NCI-H524 treated with DMSO at 0.1 percent for 48 hours (cell line): ENCODE data around the gene MACROD2.

ENCODE experiments used
- DNase-seq: peaks from one replicate; lab custom pipeline; 2025; lab: John Stamatoyannopoulos, UW

The MACROD2 gene

DNA sequence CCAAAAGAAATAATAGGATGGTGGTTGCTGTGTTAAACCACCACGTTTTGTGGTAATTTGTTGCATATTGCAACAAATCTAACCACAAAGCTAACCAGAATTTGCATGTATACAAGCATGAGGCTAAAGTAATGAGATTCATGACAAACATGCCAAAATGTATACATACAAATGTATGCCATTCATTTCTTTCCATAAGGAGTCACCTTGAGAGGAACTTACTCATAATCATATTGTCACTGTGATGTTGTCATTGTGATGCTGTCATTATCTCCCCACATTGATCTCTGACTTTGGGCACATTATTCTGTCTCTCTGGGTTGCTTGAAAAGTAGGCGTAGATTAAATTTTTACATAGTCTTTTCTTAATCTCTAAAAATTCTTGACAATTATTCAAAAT is 1228.9 kb downstream of the MACROD2 start:
- no peak for DNase-seq

DNA sequence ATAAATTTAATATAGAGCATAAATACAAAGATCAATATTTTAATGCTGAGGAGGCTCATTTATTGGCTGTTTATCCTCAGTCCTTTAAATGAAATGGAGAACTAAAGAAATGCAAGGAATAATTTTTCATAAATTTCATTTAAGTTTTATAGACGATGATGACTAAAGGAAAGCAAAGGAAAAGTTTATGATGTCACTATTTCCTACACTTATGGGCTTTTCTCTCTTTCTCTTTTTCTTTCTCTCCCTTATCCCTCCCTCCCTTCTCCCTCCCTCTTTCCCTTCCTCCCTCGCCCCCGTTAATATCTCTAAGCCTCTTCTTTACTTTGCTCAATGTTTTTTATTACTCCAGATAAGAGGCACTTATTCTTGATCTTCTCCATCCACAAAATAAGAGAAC is 1231.8 kb downstream of the MACROD2 start:
- no peak for DNase-seq

DNA sequence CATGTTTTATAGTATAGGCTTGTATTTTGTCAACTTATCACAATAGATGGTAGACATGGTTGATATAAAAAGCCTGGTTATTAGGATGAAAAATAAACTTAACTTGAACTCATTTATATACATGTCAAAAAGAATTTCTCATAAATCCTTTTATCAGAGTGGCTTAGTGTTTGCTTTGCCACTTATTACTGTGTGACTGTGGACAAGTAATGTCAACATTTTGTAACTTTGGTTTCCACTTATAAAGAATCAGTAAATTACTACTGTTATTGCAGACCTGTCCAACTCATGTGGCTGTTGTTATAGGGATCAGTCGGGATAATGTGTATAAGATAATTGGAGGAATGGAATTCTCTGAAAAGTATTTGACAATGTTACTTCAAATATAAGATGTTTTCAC is 1236.9 kb downstream of the MACROD2 start:
- no peak for DNase-seq

DNA sequence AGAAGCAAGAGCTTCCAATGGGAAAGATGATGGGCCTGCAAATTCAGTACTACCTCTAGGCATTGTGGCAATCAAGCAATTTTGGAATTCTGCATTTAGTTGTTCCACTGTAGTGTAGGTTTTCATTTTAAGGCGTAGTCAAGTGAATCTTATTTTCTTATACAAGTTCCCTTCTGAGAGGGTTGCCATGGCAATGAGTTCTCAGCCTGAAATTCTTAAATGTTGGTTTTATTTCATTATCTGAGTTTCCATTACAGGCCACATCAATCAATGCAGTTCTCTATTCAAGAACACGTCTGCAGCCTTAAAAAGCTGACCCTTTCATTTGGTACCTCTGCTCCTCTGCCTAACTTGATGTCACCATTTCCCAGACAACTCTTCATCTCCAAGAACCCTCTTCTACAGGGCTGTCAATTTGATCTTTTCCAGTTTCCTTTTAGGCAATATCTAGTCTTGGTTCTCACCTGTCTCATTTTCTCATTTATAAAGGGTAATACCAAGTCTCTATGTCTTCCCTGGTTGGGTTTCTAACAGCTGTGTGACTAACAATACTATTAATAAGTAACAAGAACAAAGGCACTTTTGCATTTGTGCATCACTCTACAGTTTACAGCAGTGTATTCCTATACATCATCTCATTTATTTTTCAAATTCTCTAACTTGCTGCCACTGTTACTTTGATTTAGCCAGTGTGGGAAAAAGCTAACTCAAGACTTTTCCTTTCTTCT is 1240.3 kb downstream of the MACROD2 start:
- DNase-seq: no peak

DNA sequence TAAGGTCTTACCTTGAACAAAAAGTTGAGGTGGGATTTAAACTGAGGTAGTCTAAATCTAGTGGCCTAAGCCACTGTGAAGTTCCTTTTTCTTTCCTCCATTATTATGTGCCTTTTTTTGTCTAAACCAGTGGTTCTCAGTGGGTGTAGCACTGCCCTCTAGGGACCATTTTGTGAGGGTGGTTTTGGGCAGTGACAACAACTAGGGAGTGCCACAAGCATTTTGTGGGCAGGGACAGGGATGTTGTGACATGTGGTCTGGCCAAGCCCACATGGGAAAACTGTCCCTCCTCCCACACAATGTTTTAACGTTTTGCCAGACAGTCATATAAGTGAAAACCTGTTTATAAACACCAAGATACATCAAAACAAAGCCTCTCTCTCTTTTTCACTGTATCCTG is 1241.5 kb downstream of the MACROD2 start:
- DNase-seq: no peak

DNA sequence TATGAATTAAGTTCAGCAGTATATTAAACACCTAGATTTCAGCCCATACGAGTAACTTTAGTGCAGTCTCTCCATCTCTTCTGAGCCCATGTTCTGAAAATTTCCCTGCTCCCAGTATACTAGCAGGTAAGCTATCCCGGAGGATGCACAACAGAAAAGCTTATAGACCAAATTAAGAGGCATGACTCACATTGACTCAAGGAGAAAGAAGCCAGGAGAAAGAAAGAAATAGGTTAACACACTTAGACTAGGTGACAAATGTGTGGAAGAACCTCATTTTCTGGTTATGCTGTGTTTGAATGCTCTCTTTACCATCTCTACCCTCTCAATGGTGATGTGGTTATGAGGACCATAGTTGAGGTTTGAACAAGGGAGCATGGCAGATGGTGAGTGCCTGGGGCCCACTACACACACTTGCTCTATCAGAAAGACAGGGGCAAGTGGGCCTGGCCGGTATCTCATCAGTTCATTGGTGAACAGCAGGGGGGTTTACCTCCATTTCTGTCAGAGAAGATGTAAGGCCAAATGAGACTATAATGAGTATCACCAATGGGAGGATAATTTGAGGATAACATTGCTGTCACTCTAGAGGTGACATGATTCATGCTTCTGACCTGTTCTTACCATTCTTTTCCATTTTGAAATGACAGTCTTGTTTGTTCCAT is 1244.4 kb downstream of the MACROD2 start:
- no peak for DNase-seq

DNA sequence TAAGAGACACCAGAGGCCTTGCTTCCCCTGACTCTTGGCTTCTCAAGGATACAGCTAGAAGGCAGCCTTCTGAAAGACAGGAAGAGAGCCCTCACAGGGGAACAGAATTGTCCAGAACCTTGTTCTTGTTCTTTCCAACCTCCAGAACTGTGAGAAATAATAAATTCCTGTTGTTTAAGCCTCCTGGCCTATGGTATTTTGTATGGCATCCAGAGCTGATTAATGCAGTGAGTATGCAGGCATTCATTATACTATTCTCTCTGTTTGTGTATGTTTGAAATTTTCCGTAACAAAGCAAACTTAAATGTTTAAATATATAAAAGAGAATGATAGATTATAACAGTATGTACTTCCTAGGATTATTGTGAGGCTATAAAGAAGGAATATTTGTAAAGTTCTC is 1245.5 kb downstream of the MACROD2 start:
- no peak for DNase-seq

DNA sequence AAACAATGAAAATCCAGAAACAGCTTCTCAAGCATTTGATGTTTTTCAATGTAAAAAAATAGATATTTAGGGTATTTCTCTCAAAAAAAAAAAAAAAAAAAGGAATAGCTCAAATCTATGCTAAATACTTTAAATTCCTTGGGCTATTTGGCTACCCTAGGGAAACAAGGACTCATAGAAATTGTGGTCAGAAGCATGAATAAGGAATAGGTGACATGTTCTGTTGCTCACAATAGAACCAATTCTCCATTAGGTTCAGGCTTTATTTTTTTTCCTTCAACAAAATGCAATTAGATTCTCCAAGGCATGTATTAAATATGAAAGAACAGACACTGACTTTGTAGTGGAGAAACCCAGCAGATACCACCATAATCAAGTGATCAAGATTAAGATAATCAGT is 1246.4 kb downstream of the MACROD2 start:
- no peak for DNase-seq

DNA sequence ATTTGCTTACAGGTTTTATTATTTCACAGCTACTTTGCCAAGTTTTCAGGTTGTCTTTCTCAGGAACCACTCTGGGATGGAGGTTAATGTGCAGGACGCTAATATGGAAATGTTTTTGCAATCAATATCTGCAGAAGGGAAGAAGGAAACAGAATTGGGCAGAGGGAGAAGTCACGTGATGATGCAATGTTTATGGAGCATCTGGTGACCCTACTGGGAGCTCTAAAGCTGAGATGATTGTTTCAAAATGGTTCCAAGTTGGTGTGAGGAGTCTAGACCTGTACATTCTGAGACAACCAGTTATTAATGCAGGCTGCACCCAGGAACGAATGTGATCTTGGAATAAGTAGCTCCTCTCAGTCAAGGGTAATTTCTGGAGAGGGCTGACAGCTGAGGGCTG is 1247.5 kb downstream of the MACROD2 start:
- DNase-seq: no peak

DNA sequence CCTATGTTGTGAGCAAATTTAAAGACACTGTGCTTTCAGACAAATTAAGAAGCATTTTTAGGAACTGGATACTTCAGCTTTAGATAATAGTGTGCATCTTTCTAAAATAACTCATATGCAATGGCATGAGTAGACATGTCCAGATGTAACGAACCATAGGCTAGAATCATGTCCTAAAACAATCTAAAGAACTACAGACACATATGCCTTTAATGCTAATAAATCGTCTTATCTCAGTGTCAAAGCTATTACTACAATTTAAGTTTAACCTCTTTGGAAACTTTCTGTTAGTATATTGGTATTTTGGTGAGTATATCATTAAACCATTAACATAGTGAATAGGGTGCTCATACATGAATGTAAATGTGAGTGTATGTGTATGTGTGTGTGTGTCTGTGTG is 1250.6 kb downstream of the MACROD2 start:
- DNase-seq: no peak

DNA sequence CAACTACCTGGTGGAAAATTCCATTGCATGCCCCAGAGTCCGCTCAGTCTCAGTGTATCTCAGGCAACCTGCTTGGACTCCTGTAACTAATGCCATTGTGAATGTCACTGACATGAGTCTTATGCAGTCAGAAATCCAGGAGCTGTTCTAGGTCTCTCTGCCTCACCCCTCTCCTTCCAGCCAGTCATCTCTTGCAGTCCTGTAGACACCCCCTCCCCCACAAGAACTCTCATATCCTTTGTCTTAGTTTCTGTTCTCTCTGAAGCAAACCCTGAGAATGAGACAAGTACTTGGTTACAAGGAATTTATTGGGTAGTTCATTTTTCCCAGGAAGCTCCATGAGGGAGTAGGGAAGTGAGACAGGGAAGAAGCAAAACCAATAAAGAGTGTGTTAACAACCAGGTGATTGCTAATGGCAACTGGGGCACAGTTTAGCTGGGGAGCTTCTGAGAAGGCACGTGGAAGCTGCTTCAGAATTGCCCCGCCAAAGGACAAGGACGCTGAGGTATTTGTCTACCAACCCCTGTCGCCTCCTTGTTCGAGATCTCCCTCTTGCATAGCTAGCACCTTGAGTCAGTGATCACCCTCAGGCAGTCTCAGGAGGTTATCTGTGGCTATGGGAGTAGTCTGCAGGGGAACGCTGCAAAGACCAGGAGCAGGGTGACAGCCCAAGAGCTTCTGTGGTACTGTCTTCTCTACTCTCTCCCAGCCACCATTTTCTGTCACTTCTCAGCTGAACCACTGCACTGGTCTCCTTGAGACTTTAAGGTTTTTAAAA is 1253.5 kb downstream of the MACROD2 start:
- DNase-seq: no peak

DNA sequence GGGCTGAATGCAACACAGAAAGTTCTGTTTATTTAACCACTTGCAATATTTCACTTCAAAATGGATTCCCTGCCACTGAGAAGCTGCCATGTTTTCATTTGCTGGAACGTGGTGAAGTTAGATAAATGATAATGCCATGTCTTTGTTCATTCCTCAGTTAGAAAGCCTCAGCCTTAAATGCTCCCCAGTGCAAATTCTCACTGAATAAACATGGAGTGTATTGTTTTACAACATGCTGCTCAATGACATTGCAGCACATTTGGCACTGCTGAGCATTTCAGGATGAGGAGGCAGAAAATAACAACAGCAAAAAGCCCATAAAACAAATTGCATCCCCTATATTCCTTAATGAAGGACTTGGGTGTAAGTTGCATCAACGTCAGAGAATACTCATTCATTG is 1255.9 kb downstream of the MACROD2 start:
- DNase-seq: no peak

DNA sequence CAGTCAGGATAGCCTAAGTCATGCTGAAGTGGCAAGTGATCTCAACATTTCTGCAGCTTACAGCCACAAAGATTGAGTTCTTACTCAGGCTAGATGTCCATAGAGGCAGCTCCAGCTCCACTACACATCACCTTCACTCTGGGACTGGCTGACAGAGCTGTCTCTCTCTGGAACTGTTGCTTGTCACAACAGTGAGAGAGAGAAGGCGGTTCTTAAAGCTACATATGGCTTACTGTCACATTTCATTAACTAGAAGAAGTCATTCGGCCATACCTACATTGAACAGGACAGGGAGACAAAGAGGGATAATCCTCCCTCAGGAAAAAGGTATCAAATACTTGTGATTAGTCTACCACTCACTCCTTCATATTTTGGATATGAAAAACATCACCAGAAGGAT is 1257.0 kb downstream of the MACROD2 start:
- no peak for DNase-seq

DNA sequence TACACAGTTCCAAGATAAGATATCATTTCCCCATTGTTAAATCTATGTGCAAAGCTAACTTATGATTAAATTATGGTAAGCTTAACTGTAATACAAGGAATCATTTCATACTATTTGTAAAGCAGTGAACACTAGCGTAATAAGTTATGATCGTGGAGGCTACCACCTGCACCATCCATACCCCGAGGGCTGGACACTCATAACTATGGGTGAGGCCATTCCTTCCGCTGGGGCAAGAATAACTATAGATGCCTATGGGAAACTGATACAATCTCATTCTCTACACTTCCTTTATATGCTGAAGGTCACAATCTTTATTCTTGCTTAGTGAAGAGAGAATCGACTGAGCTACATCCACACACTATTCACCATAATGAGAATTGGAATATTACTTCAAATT is 1258.1 kb downstream of the MACROD2 start:
- DNase-seq: no peak

DNA sequence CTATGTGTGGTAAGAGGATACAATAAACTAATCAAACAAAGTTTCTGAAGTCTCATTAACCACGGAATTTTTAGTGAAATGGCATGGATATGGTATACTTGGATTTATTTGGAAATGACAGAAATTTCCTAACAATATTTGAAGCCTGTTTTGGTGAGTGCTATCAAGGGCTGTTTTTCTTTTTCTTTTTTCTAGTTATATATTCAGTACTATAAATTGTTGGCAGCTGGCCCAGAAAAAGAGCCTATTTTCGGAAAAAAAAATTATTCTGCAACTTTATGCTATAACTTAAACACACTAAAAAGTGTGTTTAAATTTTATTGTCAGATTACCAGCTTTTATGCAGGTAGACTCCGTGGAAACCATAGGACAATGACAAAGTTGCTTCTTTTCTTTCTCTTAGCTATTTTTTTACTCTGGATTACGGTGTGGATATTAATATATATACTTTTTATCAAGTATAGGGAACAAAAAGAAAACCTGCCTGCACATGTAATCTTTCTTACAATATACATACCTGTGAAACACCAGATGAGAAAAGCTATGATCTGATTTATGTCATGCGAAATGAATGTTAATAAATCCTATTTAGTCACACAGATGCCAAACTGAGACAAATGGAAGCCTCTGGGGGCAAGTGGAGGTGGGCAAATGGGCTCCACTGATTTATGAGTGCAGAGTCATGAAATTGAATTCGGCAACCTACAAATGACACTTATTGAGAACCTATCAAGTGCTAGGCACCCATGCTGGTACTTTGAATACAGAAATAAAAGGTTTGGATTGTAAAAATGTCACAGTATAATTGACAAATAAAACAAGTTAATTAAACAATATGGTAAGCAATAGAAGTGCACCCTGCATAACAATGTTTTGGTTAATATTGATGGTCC is 1261.6 kb downstream of the MACROD2 start:
- no peak for DNase-seq

DNA sequence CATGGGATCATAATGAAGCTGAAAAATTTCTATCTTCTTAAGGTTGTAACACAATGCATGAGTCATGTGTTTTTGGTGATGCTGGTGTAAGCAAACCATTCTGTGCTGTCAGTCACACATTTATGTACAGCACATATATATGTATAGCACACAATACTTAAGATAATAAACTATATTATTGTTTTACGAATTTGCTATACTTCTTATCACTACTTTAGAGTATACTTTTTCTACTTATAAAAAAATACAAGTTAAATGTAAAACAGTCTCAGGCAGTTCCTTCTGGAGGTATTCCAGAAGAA is 1262.2 kb downstream of the MACROD2 start:
- no peak for DNase-seq

DNA sequence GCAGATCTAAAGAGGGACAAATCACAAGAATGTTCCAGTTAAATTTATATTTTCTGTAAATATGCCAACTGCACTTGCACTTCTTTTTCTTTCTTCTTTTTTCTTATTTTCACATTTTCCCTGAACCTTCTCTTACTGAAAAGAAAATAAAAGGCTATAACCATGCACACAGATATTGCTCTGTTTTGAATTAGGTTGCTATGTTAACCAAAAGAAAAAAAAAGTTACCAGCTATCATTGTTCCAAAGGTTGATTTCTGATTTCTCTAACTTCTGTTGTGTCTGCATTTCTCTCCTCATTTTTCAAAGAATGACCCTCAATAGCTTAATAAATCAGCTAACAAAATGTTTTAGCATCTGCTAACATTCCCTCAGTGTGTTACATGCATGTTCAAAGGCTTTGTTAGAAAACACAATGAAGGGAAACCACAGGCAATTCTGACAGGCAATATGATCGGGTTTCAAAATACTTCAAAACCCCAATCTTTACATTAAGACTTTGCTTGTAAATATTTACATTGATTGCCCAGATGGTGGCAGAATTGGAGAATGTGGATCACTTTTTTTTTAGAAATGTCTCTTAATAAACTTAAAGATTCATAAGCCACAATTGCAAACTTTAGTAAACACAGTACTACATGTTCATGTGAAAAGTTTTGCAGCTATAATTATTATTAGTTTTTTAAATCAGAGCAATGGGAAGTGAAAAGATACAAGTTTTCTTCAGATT is 1270.4 kb downstream of the MACROD2 start:
- no peak for DNase-seq

DNA sequence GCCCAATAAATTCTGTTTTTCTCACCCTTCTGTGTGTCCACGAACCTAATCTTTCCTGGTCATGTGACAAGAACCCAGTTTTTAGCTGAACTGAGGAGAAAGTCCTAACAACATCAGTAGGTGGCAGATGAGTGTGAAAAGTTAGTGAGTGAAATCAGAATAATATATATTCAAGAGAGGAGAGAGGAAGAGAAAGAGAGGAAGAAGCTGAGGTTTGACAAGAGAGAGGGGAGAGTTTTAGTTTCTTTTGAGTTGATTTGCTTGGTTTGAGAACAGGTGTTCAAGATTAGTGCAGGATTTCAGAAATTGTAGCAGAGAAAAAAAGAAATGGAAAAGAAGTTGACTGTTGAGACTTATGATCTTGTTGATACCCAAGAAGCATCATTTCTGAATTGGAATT is 1272.6 kb downstream of the MACROD2 start:
- DNase-seq: no peak

DNA sequence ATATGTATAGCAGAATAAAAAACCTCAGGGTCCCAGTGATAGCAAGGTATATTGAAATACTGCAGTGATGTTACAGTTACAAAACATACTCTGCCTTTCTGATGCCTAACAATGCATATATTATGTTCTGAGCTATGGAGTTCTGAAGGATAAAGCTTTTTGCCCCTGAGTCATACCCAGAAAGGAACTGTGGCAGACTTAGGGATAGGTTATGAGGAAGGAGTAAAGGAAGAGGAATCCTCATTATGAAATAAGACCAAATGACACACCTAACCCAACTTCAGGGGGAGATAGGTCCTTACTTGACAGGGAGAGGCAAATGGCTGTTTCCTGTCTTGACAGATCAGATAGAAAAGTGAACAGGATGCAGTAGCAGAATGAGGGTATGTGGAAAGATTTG is 1282.7 kb downstream of the MACROD2 start:
- no peak for DNase-seq

DNA sequence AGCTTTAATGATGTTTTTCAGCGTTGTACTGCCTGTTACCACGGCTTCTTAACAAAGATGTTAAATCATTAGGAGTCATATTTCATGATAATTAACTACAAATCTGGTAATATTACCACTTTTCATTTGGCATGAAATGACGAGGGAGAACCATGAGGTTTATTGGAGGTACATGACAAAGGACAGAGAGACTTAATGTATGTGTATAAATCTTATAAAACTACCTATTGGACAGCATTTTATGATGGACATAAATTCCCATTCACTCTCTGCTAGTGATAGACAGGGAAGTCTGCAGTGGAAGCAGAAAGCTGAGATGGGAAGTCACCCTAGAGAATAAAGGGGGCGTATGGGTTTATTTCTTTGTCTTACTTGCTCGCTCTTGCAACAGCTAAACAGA is 1292.0 kb downstream of the MACROD2 start:
- DNase-seq: no peak

DNA sequence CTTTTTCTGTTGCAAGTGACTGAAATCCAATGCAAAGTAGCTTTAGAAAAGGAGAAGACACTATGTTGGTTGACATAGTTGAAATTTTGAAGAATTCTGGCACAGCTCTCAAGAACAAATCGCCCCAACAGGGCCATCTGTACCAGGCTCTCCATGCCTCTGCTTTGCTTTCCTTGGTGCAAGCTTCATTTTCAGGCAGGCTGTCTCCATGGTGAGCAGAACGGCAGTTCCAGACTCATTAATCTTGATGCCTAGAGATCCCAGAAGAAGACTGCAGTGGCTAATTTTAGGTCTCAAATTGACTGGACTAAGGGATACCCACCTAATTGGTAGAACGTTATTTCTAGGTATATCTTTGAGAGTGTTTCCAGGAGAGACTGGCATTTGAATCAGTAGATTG is 1292.8 kb downstream of the MACROD2 start:
- DNase-seq: no peak

DNA sequence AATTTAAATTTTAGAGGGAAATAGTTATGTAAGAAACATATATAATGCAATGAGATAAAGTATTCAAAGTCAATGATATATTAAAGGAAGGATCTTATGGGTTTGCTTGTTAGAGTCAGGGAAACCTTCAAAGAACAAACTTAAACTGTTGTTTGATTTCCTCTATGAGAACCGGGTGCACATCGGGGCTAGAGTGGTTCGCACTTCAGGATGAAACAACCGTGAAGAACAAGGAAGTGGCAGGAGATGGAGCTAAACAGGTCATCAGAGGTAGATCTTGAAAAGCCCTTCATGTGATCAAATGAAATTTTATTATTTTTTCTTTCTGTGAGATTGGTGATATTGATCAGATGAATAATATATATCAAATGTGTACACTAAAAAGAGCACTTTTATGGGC is 1294.0 kb downstream of the MACROD2 start:
- no peak for DNase-seq
